ENCODE data around the gene DHTKD1.
"Not testable (repeated sequence)": the region's sequence is repeated elsewhere in the genome, so short reads cannot be mapped to it uniquely, and the experiment has no call there.

DHTKD1 gene

DNA sequence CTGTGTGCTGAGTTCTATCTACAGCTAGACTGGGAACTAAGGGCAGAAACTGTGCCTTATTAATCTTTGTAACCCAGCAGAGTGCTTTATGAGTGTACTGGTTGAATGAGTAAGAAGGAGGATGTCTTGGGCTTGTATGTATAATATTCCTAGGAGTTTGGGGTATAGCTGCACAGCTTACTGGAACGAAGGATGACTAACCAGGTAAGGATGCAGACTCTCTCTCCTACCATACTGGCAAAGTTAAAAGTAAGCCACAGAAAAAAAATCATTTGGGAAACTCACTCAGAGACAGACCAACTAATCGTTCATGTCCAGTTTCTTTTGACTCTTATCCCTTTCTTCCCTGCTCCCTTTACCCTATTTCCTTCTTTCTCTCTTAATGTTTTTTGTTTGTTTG is 1.4 kb upstream of the DHTKD1 start:
- DNase-seq (ENCODE audit: low read depth) = no peak

- DNase-seq (ENCODE audit: low read depth) = not testable (repeated sequence)
Observed at GRCh38 chr10:12071441-12071840, 2.7 kb downstream of the DHTKD1 start.

- DNase-seq (ENCODE audit: low read depth) = no peak
Observed at GRCh38 chr10:12073526-12073925, 4.8 kb downstream of the DHTKD1 start.

DNA sequence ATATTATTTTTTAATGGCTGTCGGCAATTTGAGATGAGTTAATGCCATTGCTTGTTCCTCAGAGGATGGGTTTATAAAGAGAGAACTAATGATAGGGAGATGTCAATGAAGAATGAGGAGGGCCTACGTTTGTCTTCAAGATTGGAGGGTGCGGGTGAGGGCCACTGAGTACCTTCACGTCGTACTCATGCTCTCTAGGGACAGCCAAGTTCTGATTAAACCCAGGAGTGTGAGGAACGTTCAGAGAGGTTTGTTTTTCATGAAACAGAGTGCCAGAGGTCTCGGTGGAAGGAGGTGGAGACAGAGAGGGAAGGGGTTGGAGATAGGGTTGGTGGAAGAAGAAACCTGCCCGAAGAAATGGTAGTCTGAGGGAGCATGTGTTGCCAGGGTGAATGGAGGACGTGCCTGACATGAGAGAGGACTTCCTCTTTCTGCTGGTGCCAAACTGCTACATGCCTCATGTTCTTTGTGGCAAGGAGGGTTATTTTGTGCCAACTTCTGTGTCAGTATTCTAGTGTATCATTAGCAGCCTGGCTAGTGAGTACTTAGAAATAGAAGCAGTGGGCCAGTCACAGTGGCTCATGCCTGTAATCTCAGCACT is 8.9 kb downstream of the DHTKD1 start:
- DNase-seq (ENCODE audit: low read depth) = no peak

- no peak for DNase-seq (ENCODE audit: low read depth)
Observed at GRCh38 chr10:12081470-12081869, 12.7 kb downstream of the DHTKD1 start.

- DNase-seq (ENCODE audit: low read depth) = no peak
Observed at GRCh38 chr10:12081879-12082557, 13.3 kb downstream of the DHTKD1 start.

DNA sequence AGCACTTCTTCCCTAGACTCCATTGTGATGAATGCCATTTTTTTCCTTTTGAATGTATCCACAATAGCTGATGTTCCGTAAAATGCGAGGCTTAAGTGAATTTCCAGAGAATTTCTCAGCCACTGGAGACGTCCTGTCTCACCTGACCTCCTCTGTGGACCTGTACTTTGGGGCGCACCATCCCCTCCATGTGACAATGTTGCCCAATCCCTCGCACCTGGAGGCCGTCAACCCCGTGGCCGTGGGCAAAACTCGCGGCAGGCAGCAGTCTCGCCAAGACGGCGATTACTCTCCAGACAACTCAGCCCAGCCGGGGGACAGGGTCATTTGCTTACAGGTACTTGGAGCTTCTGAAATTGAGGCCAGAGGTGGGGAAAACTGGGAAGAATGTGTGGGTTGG is 20.2 kb downstream of the DHTKD1 start:
- DNase-seq (ENCODE audit: low read depth) = no peak

DNA sequence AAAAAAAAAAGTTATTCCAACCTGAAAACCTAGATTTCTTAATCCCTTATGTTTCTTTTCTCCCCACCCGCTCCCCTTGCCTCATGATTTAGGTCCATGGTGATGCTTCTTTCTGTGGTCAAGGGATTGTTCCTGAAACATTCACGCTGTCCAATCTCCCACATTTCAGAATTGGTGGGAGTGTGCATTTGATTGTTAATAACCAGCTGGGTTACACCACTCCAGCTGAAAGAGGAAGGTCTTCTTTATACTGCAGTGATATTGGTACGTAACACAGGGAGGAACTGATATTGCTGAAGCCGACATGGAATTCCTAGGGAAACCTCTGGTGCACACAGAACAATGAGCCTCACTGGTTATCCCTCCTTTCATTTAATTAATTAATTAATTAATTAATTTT is 22.7 kb downstream of the DHTKD1 start:
- no peak for DNase-seq (ENCODE audit: low read depth)

DNA sequence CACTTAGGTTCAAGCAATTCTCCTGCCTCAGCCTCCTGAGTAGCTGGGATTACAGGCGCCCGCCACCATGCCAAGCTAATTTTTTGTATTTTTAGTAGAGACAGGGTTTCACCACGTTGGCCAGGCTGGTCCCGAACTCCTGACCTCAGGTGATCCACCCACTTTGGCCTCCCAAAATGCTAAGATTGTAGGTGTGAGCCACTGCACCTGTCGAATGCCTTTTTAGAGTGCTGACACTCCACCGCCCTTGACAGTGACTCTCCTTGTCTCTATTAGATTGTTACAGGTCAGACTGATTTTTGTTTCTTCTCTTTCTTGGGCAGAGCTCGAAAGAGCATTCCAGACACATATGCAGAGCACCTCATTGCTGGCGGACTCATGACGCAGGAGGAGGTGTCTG is 28.6 kb downstream of the DHTKD1 start:
- not testable (repeated sequence) for DNase-seq (ENCODE audit: low read depth)

GRCh38 chr10:12097791-12098190 is 29.0 kb downstream of the DHTKD1 start:
- no peak for DNase-seq (ENCODE audit: low read depth)

- DNase-seq (ENCODE audit: low read depth) = no peak
Observed at GRCh38 chr10:12098966-12099365, 30.2 kb downstream of the DHTKD1 start.

- no peak for DNase-seq (ENCODE audit: low read depth)
Observed at GRCh38 chr10:12103802-12104201, 35.0 kb downstream of the DHTKD1 start.

GRCh38 chr10:12107781-12108180 is 39.0 kb downstream of the DHTKD1 start:
- DNase-seq (ENCODE audit: low read depth) = no peak

DNA sequence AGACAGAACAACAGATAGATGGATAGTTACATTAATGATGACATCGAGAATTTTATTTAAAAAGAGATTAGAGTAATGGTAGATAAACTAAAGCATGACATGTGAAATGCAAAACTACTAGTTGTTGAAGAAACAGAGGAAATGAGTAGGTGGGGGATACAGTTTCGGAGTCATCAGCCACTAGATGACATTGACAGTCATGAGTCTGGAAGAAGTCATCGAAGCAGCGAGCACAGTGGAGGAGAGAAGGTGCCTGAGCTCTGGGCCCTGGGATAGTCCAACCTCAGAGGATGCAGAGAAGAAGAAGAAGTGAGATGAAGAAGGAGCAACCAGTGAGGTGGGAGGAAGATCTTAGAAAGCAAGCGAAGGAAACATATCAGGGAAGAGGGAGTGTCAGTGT is 40.5 kb downstream of the DHTKD1 start:
- no peak for DNase-seq (ENCODE audit: low read depth)

GRCh38 chr10:12111528-12111927 is 42.8 kb downstream of the DHTKD1 start:
- no peak for DNase-seq (ENCODE audit: low read depth)

GRCh38 chr10:12113627-12114026 is 44.9 kb downstream of the DHTKD1 start:
- no peak for DNase-seq (ENCODE audit: low read depth)

DNA sequence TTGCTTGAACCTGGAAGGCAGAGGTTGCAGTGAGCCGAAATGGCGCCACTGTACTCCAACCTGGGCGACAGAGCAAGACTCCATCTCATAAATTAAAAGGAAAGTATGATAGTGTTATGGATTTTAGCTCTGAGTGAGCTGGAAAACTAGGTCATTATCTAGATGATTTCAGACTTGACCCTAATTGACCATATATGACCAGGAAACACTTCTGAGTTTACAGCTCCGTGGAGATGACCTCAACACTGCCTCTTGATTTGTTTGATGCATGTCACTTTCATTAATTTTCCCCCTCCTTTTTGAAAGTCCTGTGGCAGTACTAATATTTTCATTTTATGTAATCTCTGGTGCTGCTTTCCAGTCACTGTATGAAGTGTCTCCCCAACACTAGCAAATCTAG is 52.9 kb downstream of the DHTKD1 start:
- DNase-seq (ENCODE audit: low read depth) = no peak

DNA sequence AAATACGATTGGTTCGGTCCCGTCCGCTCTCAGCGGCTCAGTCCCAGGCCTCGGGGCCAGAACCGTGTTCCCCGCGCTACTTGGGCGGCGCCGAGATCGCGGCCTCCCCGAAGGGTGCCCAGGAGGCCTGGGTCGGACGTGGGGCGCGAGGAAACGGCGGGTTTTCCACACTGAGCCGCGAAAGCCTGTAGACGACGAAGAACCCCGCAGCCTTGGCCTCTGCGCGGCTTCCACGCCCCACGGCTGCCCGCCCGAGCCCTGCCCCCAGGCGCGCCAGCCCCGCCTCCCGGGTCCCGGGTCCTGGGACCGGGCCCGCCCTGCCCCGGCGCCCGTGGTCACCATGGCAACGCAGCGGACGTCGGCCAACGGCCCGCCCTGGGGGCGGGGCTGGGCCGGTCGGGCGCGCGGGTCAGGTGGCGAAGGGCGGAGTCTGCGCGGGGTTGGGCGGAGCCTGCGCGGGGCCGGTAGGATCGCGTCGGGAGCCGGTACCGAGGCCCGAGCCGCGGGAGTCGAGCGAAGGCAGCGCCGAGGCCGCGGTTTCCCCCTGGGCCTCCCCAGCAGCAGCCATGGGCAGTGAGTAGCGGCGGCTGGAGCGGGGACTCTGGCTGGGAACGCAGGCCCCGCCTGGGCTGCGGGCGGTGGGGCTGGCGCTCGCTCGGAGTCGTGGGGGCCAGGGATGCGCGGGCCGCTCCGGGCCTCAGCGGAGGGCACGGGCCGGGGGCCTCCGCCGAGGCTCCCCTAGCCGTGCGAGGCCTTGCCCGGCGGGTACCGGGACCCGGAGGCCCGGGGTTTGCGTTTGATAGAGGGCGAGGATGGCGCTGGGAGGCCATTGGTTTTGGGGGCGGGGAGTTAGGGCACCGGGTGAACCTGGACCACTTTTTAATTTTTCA is 60.7 kb downstream of the DHTKD1 start, which contains the start of gene SEC61A2:
Gene SEC61A2 (plus strand): TSS at position 456 of the 890 bp plus-strand sequence. CDS start 111 bp downstream, at position 567.
- DNase-seq (ENCODE audit: low read depth) = peak; percentile 98

GRCh38 chr10:12130237-12130872 is 61.6 kb downstream of the DHTKD1 start:
- no peak for DNase-seq (ENCODE audit: low read depth)

- no peak for DNase-seq (ENCODE audit: low read depth)
Observed at GRCh38 chr10:12135631-12136030, 66.9 kb downstream of the DHTKD1 start.

- no peak for DNase-seq (ENCODE audit: low read depth)
Observed at GRCh38 chr10:12140038-12140437, 71.3 kb downstream of the DHTKD1 start.

- DNase-seq (ENCODE audit: low read depth) = no peak
Observed at GRCh38 chr10:12144538-12144937, 75.8 kb downstream of the DHTKD1 start.
